ENCODE results near the gene GALNT17.

GALNT17 gene

DNA sequence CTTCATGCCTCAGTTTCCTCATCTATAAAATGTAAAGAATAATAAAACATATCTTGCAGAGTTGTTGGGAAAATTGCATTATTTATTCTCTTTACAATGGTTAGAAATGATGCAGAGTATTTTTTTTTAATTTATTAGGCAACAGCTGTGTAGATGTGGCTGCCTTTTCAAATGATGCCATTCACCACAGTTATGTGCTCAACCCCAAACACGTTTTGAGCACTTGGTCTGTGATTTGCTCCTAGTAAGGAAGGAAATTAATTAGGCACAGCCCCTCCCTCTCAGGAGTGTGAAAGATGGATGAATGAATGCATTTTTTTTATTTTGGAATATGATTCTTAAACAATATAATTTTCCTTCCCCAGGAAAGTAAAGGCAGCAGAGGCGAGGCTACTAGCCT is 575.1 kb downstream of the GALNT17 start (continued):
- TF ChIP-seq ZNF239 (tag by site-specific recombination; IDR thresholded peaks at IDR 0.05): no peak
- TF ChIP-seq, protein P1, sequence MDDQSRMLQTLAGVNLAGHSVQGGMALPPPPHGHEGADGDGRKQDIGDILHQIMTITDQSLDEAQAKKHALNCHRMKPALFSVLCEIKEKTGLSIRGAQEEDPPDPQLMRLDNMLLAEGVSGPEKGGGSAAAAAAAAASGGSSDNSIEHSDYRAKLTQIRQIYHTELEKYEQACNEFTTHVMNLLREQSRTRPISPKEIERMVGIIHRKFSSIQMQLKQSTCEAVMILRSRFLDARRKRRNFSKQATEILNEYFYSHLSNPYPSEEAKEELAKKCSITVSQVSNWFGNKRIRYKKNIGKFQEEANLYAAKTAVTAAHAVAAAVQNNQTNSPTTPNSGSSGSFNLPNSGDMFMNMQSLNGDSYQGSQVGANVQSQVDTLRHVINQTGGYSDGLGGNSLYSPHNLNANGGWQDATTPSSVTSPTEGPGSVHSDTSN (CRISPR knock-in tag; IDR thresholded peaks at IDR 0.05): no peak
- TF ChIP-seq, protein P2, sequence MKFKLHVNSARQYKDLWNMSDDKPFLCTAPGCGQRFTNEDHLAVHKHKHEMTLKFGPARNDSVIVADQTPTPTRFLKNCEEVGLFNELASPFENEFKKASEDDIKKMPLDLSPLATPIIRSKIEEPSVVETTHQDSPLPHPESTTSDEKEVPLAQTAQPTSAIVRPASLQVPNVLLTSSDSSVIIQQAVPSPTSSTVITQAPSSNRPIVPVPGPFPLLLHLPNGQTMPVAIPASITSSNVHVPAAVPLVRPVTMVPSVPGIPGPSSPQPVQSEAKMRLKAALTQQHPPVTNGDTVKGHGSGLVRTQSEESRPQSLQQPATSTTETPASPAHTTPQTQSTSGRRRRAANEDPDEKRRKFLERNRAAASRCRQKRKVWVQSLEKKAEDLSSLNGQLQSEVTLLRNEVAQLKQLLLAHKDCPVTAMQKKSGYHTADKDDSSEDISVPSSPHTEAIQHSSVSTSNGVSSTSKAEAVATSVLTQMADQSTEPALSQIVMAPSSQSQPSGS (tag by site-specific recombination; IDR thresholded peaks at IDR 0.05; ENCODE audit: low read depth): no peak
- TF ChIP-seq SP3 (tag by site-specific recombination; IDR thresholded peaks at IDR 0.05): no peak
- TF ChIP-seq IKZF3 (tag by site-specific recombination; IDR thresholded peaks at IDR 0.05): no peak
- no peak for TF ChIP-seq ZNF660 (tag by site-specific recombination; IDR thresholded peaks at IDR 0.05)
- TF ChIP-seq BCL11A (tag by site-specific recombination; IDR thresholded peaks at IDR 0.05; ENCODE audit: low read depth): no peak
- TF ChIP-seq ZNF211 (tag by site-specific recombination; IDR thresholded peaks at IDR 0.05; ENCODE audit: low read depth): no peak
- no peak for TF ChIP-seq ZNF138 (tag by site-specific recombination; IDR thresholded peaks at IDR 0.05; ENCODE audit: borderline replicate concordance)

DNA sequence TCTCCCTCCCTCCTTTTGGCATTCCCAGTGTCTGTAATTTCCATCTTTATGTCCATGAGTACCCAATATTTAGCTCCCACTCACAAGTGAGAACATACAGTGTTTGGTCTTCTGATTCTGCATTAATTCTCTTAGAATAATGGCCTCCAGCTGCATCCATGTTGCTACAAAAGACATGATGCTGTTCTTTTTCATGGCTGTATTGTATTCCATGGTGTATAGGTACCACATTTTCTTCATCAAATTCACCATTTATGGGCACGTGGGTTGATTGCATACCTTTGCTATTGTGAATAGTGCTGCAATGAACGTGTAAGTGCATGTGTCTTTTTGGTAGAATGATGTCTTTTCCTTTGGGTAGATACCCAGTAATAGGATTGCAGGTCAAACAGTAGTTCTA is 576.8 kb downstream of the GALNT17 start:
- Histone ChIP-seq H3K27ac (ENCODE audit: extremely low read depth, low read depth, low read length) (no peak overlapping the region), H3K4me1 (ENCODE audit: control insufficient read depth, insufficient read depth, low read length) (no peaks in the 10 kb centered on the region), H3K4me3 (ENCODE audit: low read depth, low read length) (no peak overlapping the region), H3K9me3 (ENCODE audit: control insufficient read depth, insufficient read depth, low read depth, low read length) (no peaks in the 10 kb centered on the region), H3K36me3 (ENCODE audit: control insufficient read depth in 2 of 2, insufficient read depth in 1 of 2, low read length in 2 of 2) (no peaks in the 10 kb centered on the region)
- TF ChIP-seq ZNF184 (tag by site-specific recombination; IDR thresholded peaks at IDR 0.05) (no peak), ZNF146 (tag by site-specific recombination; IDR thresholded peaks at IDR 0.05) (peak; percentile 40; the same call in 1 of the 2 replicates)
- ChIA-PET POLR2A (no interaction called here), CTCF (no interaction called here)

DNA sequence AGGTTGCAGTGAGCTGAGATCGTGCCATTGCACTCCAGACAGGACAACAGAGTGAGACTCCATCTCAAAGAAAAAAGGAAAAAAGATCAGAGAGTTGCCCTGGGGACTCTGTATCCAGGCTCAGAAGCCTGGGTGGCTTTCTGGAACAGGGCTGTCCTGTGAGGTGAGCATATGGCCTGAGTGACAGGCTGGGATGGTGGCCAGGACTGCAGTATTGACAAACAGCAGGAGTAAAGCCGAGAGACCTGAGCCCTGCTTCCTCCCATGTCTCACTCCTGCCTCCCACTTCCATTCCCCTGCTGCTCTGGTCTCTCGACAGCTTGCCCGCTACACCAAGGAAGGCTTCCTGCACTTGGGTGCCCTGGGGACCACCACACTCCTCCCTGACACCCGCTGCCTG is 578.5 kb downstream of the GALNT17 start:
- TF ChIP-seq HOXA7 (CRISPR knock-in tag; IDR thresholded peaks at IDR 0.05; ENCODE audit: borderline replicate concordance) (no peak), KLF10 (tag by site-specific recombination; IDR thresholded peaks at IDR 0.05) (no peak), ZNF239 (tag by site-specific recombination; IDR thresholded peaks at IDR 0.05) (no peak), RBAK (tag by site-specific recombination; IDR thresholded peaks at IDR 0.05) (no peak), ZNF629 (tag by site-specific recombination; IDR thresholded peaks at IDR 0.05) (no peak)
- CTCF ChIA-PET: interaction anchor here (0.5 kb wide), 1 partner anchor 704 kb away, joined by 4 read pairs; no protein-coding TSS in a partner anchor
- POLR2A ChIA-PET: no interaction called here

DNA sequence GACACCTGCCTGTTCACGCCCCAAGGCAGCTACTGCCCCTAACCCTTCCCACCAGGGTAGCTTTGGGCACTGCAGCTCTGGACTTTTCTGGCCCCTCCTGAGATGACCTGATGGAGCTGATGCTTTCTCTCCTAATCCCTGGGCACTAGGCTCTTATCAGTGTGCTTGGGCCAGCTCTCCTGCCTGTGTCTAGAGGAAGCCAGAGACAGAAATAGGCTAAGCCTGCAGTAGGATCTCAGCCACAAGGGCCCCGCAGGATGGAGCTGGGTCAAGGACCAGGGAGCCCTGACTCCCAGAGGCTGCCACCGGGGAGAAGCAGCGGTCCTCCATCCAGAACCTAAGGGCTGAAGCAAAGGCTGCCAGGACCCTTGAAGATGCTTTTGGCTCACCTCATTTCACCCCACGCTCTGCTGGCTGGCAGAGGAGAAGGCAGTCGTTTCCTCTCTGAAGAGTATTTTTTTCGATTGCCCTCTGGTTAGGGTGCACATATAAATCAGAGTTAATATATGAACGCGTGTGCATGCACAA is 580.8 kb downstream of the GALNT17 start:
- ChIA-PET CTCF (no interaction called here), POLR2A (no interaction called here)
- no peaks in the 10 kb centered on the region for H3K9me3 ChIP-seq (ENCODE audit: control insufficient read depth, insufficient read depth, low read depth, low read length)
- H3K27ac ChIP-seq (ENCODE audit: extremely low read depth, low read depth, low read length): no peak overlapping the region
- no peaks in the 10 kb centered on the region for H3K4me1 ChIP-seq (ENCODE audit: control insufficient read depth, insufficient read depth, low read length)
- no peaks in the 10 kb centered on the region for H3K36me3 ChIP-seq (ENCODE audit: control insufficient read depth in 2 of 2, insufficient read depth in 1 of 2, low read length in 2 of 2)
- H3K4me3 ChIP-seq (ENCODE audit: low read depth, low read length): no peak overlapping the region
- no peak for TF ChIP-seq ZNF221 (tag by site-specific recombination; IDR thresholded peaks at IDR 0.05; ENCODE audit: borderline replicate concordance)
- no peak for TF ChIP-seq TSHZ1 (tag by site-specific recombination; IDR thresholded peaks at IDR 0.05; ENCODE audit: borderline replicate concordance)
- TF ChIP-seq ZNF571 (tag by site-specific recombination; IDR thresholded peaks at IDR 0.05): no peak
- TF ChIP-seq, protein P3, sequence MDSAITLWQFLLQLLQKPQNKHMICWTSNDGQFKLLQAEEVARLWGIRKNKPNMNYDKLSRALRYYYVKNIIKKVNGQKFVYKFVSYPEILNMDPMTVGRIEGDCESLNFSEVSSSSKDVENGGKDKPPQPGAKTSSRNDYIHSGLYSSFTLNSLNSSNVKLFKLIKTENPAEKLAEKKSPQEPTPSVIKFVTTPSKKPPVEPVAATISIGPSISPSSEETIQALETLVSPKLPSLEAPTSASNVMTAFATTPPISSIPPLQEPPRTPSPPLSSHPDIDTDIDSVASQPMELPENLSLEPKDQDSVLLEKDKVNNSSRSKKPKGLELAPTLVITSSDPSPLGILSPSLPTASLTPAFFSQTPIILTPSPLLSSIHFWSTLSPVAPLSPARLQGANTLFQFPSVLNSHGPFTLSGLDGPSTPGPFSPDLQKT (IDR thresholded peaks at IDR 0.05; ENCODE audit: borderline replicate concordance, low read depth, low read length): no peak
- no peak for TF ChIP-seq ZNF670 (tag by site-specific recombination; IDR thresholded peaks at IDR 0.05; ENCODE audit: low read depth)
- TF ChIP-seq EGR2 (tag by site-specific recombination; IDR thresholded peaks at IDR 0.05; ENCODE audit: low read depth): no peak
- no peak for TF ChIP-seq SP3 (tag by site-specific recombination; IDR thresholded peaks at IDR 0.05)
- TF ChIP-seq ZNF19 (tag by site-specific recombination; IDR thresholded peaks at IDR 0.05; ENCODE audit: low read depth): no peak
- no peak for TF ChIP-seq ZNF629 (tag by site-specific recombination; IDR thresholded peaks at IDR 0.05)
- no peak for TF ChIP-seq HOXD13 (CRISPR knock-in tag; IDR thresholded peaks at IDR 0.05; ENCODE audit: borderline replicate concordance)
- no peak for TF ChIP-seq ZNF341 (tag by site-specific recombination; IDR thresholded peaks at IDR 0.05; ENCODE audit: low read depth)

More for the DNA sequence above, 578.5 kb downstream of the GALNT17 start:
- Histone ChIP-seq H3K27ac (ENCODE audit: extremely low read depth, low read depth, low read length) (no peak overlapping the region), H3K4me3 (ENCODE audit: low read depth, low read length) (no peak overlapping the region), H3K4me1 (ENCODE audit: control insufficient read depth, insufficient read depth, low read length) (no peaks in the 10 kb centered on the region), H3K9me3 (ENCODE audit: control insufficient read depth, insufficient read depth, low read depth, low read length) (no peaks in the 10 kb centered on the region), H3K36me3 (ENCODE audit: control insufficient read depth in 2 of 2, insufficient read depth in 1 of 2, low read length in 2 of 2) (no peaks in the 10 kb centered on the region)

All from HEK293 (cell line).